NCI-H1930 (cell line): ENCODE results near the gene CENPV.
"Not testable (repeated sequence)": the region's sequence is repeated elsewhere in the genome, so short reads cannot be mapped to it uniquely, and the experiment has no call there.

Source experiments
- DNase-seq, 2 experiments: peaks; one replicate each; lab custom pipeline; 2025; lab: John Stamatoyannopoulos, UW

Gene CENPV

GRCh38 chr17:16353317-16354174, at the start of gene CENPV:
CENPV (minus strand) TSS chr17:16353469; CDS start chr17:16353436, 33 bp downstream.
- DNase-seq, result peak; percentile 61 to 81

- no peak for DNase-seq
Observed at GRCh38 chr17:16398270-16399267, 45.3 kb upstream of the CENPV start.

GRCh38 chr17:16396693-16397092, 43.4 kb upstream of the CENPV start:
- DNase-seq, result not testable (repeated sequence)

GRCh38 chr17:16395887-16396286, 42.6 kb upstream of the CENPV start:
- DNase-seq, result not testable (repeated sequence)

GRCh38 chr17:16392491-16392890, 39.2 kb upstream of the CENPV start:
- DNase-seq, result not testable (repeated sequence)

- no peak for DNase-seq
Observed at GRCh38 chr17:16391451-16391850, 38.2 kb upstream of the CENPV start.

GRCh38 chr17:16386126-16386507, 32.8 kb upstream of the CENPV start:
- not testable (repeated sequence) for DNase-seq

GRCh38 chr17:16384557-16384956, 31.3 kb upstream of the CENPV start:
- no peak for DNase-seq

GRCh38 chr17:16383772-16384287, 30.6 kb upstream of the CENPV start:
- DNase-seq, result no peak

GRCh38 chr17:16383216-16383615, 29.9 kb upstream of the CENPV start:
- no peak for DNase-seq

- no peak for DNase-seq
Observed at GRCh38 chr17:16381496-16381820, 28.2 kb upstream of the CENPV start.

- DNase-seq, result peak; percentile 96 to 97
Observed at GRCh38 chr17:16380640-16381495, 27.6 kb upstream of the CENPV start, which contains the start of gene UBB. UBB (plus strand) TSS chr17:16381091; CDS start chr17:16381908, 817 bp downstream.

GRCh38 chr17:16379654-16380053, 26.4 kb upstream of the CENPV start:
- no peak for DNase-seq

- no peak for DNase-seq
Observed at GRCh38 chr17:16378636-16379282, 25.5 kb upstream of the CENPV start.

GRCh38 chr17:16377941-16378341, 24.7 kb upstream of the CENPV start:
- no peak for DNase-seq

GRCh38 chr17:16374146-16374938, 21.1 kb upstream of the CENPV start:
- no peak for DNase-seq

GRCh38 chr17:16371742-16372141, 18.5 kb upstream of the CENPV start:
- no peak for DNase-seq

GRCh38 chr17:16364625-16365024, 11.4 kb upstream of the CENPV start:
- no peak for DNase-seq

GRCh38 chr17:16363749-16364536, 10.7 kb upstream of the CENPV start:
- peak; percentile 37 to 63 for DNase-seq
